ENCODE data around the gene PARVB.

PARVB gene

GRCh38 chr22:44145544-44145943 lies 121.4 kb downstream of the PARVB start:
- no peak overlapping the region for H3K4me3 ChIP-seq (ENCODE audit: low read depth, low read length)
- TF ChIP-seq CTCF (IDR thresholded peaks at IDR 0.05; ENCODE audit: insufficient read depth, low read depth, low read length, missing control alignments) = no peak
- no peak for DNase-seq (ENCODE audit: low read depth)

GRCh38 chr22:44146088-44146861 lies 122.2 kb downstream of the PARVB start:
- no peak for TF ChIP-seq CTCF (IDR thresholded peaks at IDR 0.05; ENCODE audit: insufficient read depth, low read depth, low read length, missing control alignments)
- peak; percentile 6 for DNase-seq (ENCODE audit: low read depth)
- no peak overlapping the region for H3K4me3 ChIP-seq (ENCODE audit: low read depth, low read length)

- H3K4me3 ChIP-seq (ENCODE audit: low read depth, low read length) = no peak overlapping the region
- TF ChIP-seq CTCF (IDR thresholded peaks at IDR 0.05; ENCODE audit: insufficient read depth, low read depth, low read length, missing control alignments) = no peak
- no peak for DNase-seq (ENCODE audit: low read depth)
Measured at GRCh38 chr22:44147008-44147645, 123.0 kb downstream of the PARVB start.

- H3K4me3 ChIP-seq (ENCODE audit: low read depth, low read length) = no peak overlapping the region
- no peak for DNase-seq (ENCODE audit: low read depth)
- no peak for TF ChIP-seq CTCF (IDR thresholded peaks at IDR 0.05; ENCODE audit: insufficient read depth, low read depth, low read length, missing control alignments)
Measured at GRCh38 chr22:44147821-44148574, 123.9 kb downstream of the PARVB start.

GRCh38 chr22:44151676-44152075 lies 127.6 kb downstream of the PARVB start:
- no peak for DNase-seq (ENCODE audit: low read depth)
- no peak overlapping the region for H3K4me3 ChIP-seq (ENCODE audit: low read depth, low read length)
- no peak for TF ChIP-seq CTCF (IDR thresholded peaks at IDR 0.05; ENCODE audit: insufficient read depth, low read depth, low read length, missing control alignments)

- H3K4me3 ChIP-seq (ENCODE audit: low read depth, low read length) = no peak overlapping the region
- TF ChIP-seq CTCF (IDR thresholded peaks at IDR 0.05; ENCODE audit: insufficient read depth, low read depth, low read length, missing control alignments) = no peak
- DNase-seq (ENCODE audit: low read depth) = no peak
Measured at GRCh38 chr22:44153710-44154109, 129.6 kb downstream of the PARVB start.

Measured in GM12865 (cell line).